ENCODE measurements around the gene TTC22.

The TTC22 gene

DNA sequence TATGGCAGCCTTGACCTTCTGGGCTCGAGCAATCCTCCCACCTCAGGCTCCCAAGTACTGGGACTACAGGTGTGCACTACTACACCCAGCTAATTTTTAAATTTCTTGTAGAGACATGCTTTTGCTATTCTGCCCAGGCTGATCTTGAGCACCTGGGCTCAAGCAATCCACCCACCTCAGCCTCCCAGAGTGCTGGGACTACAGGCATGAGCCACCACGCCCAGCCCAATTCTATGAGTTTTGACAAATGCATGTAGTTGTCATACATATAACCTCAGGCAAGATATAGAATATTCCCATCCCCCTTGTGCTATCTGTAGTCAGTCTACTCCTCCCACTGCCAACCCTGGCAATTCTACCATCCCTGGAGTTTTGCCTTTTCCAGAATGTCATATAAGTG lies 38.7 kb upstream of the TTC22 start:
- no peak for TF ChIP-seq POLR2A (IDR thresholded peaks at IDR 0.05; ENCODE audit: low read depth, low read length)
- no peak for FAIRE-seq
- no peak for DNase-seq (ENCODE audit: insufficient read length, low spot score)

DNA sequence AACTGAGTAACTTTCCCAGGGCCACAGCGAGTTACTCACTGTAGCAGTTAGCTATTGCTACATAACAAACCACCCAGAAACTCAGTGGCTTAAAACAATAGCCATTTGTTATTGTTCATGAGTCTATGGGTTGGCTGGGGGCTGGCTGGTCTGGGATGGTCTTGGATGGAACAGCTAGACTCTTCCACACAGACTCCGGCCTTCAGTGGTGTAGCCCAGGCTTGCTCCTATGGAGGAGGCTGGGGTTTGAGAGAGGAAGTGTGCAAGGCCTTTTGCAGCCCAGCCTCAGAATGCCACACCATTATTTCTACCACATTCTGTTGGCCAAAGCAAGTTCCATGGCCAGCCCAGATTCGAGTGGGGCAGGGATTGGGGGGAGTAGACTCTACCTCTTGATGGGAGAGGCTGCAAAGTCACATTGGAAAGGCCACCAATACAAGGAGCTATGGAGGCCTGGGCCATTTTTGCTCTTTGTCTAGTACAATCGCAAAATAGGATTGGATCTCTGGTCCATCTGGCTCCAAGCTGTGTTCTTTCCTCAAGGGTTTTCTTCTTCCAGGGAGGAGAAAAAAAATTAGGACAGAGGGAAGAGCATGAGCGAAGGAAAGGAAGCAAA lies 37.5 kb upstream of the TTC22 start:
- DNase-seq (ENCODE audit: insufficient read length, low spot score) (no peak), FAIRE-seq (no peak)
- TF ChIP-seq POLR2A (IDR thresholded peaks at IDR 0.05; ENCODE audit: low read depth, low read length), result no peak

DNA sequence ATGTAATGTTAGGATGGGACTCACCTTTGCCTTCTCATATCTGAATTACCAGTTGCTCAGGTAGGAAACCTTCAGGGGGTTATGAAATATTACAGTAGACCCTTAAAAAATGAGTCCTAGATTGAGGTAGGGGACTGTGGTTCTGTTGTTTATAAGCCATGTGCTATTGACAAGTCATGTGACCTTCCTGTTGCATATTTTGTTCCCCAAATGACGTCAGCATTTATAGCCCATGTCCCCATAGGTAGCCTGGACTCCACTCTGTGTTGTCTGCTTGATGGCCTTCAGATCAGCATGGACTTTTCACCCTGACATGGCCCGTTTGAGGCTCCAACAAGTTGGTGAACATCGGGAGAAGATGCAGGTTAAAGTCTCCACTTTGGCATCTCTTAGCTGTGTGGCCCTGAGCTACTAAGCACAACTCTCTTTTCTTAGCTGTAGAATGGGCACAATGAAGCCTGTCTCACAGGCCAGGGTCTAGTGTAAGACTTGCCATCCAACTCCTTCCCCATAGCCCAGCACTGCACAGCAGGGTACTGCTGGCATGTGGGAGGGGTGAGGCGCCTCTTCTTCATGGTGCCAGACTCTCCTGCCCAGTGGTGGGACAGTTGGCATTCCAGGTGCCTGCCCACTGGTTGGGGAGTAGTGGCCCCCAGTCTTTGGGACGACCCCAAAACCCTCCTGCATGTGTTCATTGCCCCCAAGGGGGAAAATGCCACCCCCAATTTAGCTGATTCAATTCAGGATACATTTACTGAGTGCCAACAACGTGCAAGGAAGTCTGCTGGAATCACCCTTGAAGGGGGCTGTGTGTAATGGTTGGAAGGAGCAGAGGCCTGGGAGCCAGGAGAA lies 36.1 kb upstream of the TTC22 start:
- FAIRE-seq (no peak), DNase-seq (ENCODE audit: insufficient read length, low spot score) (no peak)
- TF ChIP-seq POLR2A (IDR thresholded peaks at IDR 0.05; ENCODE audit: low read depth, low read length), result no peak

DNA sequence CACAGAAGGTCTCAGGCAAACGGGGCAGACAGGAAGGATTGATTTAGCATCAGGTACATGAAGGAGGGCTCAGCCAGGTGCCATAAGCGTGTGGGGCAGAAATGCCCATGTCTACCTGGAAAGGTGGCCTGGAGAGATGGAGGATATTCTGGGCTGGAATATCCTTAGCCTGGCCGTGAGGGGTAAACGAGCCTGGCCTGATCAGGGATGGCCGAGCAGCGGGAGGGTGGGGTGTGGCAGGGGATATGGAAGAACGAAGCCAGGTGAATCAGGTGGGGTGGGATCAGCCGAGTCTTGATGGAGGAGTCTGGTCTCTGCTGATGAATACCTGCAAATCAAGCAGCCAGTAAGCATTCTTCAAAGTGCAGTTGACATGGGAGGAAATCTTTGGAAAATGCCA lies 35.5 kb upstream of the TTC22 start:
- TF ChIP-seq POLR2A (IDR thresholded peaks at IDR 0.05; ENCODE audit: low read depth, low read length), result no peak
- FAIRE-seq, result no peak

DNA sequence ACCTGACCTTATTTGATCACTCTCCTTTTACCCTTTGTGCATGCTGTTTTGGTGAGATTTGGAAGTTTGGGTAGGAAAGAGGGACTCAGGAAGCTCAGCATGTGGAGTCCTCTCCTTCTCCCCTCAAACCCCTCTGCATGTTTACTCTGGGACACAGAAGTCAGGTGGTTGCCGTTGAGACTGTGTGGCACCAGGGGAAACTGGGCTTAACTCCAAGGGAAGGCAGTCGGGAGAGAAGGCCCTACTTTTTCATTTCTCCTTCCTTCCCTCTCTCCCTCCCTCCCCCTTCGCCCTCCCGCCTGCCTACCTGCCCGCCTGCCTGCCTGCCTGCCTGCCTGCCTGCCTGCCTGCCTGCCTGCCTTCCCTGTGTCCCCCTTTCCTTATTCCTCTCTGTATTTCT lies 34.8 kb upstream of the TTC22 start:
- no peak for TF ChIP-seq POLR2A (IDR thresholded peaks at IDR 0.05; ENCODE audit: low read depth, low read length)
- FAIRE-seq (no peak), DNase-seq (ENCODE audit: insufficient read length, low spot score) (no peak)

More for the DNA sequence above, 35.5 kb upstream of the TTC22 start:
- DNase-seq (ENCODE audit: insufficient read length, low spot score), result no peak

DNA sequence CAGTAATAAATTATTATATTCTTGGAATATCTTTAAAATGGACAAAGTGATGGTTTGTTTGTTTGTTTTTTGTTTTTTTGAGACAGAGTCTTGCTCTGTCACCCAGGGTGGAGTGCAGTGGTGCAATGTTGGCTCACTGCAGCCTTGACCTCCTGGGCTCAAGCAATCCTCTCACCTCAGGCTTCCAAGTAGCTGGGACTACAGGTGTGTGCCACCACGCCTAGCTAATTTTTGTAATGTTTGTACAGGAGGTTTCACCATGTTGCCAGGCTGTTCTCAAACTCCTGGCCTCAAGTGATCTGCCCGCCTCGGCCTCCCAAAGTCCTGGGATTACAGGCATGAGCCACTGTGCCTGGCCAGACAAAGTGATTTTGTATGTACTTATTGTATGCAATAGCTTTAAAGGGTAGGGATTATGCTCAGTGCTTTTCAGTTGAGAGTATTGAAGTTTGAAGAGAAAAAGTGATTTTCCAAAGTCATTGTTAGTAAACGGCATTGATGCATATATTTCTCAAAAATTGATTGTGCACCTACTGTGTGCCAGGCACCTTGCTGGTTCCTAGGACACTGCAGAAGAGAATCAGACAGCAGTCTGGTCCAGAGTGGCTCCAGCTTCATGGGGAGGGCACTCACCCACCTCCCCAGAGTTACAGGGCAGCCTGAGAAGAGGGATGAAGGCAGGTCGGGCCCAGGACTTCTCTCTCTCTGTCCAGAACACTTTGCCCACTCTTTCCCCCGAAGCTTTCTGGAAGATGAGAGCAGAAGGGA lies 34.2 kb upstream of the TTC22 start:
- FAIRE-seq (no peak), DNase-seq (ENCODE audit: insufficient read length, low spot score) (no peak)
- TF ChIP-seq POLR2A (IDR thresholded peaks at IDR 0.05; ENCODE audit: low read depth, low read length), result no peak

DNA sequence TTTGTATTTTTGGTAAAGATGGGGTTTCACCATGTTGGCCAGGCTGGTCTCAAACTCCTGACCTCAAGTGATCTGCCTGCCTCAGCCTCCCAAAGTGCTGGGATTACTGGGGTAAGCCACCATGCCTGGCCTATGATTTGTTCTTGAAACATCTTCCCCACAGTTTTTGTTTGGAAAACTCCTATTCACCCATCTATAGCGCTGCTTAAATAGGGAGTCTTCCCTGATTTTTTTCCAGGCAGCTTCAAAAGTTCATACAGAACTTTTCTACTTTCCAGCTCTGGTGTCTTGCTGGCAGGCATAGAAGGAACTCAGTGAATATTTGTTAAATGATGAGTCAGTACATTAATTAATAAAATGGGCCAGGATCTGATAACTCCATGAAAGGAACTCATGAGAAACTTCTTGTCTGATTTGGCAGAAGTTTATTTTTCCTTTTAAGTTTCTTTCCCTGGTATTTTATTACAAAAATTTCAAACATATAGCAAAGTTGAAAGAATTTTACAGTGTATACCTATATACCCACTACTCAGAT lies 33.0 kb upstream of the TTC22 start:
- FAIRE-seq (no peak), DNase-seq (ENCODE audit: insufficient read length, low spot score) (no peak)
- TF ChIP-seq POLR2A (IDR thresholded peaks at IDR 0.05; ENCODE audit: low read depth, low read length), result no peak

DNA sequence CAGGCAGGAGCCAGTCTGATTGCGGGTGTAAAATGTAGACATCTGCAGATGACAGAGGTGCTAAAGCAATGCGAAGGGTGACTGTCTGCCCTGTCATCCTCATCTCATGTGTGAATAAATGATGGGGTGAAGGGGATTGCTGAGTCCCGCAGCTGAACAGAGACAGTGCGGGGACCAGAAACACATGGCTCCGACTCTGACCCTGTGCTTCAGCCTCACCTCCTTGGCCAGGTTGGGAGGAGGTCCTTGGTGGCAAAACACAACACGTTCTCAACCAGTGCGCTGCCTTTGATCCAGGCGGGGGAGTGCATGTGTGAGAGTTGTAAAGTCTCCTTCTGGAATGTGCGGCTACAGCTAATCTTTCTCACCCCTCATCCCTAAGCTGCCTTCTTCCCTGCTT lies 32.0 kb upstream of the TTC22 start:
- TF ChIP-seq POLR2A (IDR thresholded peaks at IDR 0.05; ENCODE audit: low read depth, low read length), result no peak
- DNase-seq (ENCODE audit: insufficient read length, low spot score) (no peak), FAIRE-seq (no peak)

DNA sequence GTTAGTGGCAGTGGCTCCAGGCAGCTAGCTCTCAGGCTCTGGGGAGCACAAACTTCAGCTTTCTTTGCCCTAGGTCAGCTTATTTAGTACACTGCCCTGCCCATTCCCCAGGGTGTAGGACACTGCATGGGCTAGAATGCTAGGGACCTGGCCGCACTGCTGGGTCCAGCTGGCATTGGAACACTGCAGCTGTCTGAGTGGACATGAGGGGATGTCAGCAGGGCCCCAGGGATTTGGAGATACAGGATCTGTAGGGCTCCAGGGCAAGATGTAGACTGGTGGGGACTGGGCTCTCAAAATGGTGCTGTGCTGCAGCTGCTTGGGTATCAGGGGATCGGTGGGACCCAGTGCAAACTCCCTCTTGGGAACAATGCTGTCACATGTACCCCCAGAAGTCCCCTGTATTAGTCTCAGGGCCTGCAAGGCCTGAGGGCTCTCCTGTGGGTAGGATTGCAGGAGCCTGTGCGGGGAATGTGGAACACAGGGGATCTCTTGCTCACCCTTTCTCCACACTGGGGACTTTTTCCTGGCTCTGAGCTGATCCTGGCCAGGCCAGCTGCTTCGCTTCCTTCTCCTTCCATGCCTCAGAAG lies 25.2 kb upstream of the TTC22 start:
- DNase-seq (ENCODE audit: insufficient read length, low spot score) (no peak), FAIRE-seq (no peak)
- TF ChIP-seq POLR2A (IDR thresholded peaks at IDR 0.05; ENCODE audit: low read depth, low read length), result no peak

DNA sequence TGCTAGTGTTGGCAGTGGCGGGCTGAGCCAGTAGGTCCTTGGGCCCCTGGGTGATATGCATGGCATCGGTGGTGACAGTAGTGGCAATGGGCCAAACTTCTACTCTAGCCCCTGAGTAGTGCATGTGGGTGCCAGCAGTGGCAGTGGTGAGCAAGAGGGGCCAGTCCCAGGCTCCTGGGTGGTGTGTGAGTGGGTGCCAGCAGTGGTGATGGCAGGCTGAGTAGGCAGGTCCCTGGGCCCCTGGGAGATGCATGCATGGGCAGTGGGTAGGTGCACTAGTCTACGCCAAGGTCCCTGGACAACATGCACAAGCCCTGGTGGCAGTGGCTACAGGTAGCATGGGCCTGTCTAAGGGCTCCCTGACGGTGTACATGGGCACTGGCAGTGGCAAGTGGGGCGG lies 24.6 kb upstream of the TTC22 start:
- no peak for DNase-seq (ENCODE audit: insufficient read length, low spot score)
- no peak for FAIRE-seq
- TF ChIP-seq POLR2A (IDR thresholded peaks at IDR 0.05; ENCODE audit: low read depth, low read length), result no peak

DNA sequence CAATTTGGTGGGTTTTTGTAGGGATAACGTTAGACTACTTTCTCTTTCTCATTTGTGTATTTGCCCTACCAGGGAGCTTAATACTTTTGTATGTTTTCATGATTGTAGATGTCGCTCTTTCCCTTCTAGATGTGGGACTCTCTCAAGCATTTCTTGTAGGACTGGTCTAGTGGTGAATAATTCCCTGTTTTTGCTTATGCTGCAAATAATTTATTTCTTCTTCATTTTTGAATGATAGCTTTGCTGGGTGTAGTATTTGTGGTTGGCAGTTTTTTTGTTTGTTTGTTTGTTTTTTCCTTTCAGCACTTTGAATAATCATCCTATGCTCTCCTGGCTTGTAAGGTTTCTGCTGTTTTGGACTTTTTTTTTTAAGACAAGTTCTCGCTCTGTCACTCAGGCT lies 22.5 kb upstream of the TTC22 start:
- no peak for DNase-seq (ENCODE audit: insufficient read length, low spot score)
- no peak for TF ChIP-seq POLR2A (IDR thresholded peaks at IDR 0.05; ENCODE audit: low read depth, low read length)

DNA sequence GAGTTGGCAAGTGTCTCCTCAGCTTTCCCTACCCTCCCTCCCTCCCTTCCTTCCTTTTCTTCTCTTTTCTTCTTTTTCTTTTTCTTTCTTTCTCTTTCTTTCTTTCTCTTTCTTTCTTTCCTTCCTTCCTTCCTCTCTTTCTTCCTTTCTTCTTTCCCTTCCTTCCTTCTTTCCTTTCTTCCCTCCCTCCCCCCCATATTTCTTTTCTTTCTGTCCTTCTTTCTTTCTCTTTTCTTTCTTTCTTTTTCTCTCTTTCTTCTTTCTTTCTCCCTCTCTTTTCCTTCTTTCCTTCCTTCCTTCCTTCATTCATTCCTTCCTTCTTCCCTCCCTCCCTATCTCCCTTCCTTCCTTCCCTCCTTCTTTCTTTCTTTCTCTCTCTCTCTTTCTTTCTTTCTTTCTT lies 18.6 kb upstream of the TTC22 start:
- no peak for DNase-seq (ENCODE audit: insufficient read length, low spot score)
- no peak for FAIRE-seq
- TF ChIP-seq POLR2A (IDR thresholded peaks at IDR 0.05; ENCODE audit: low read depth, low read length), result no peak

More for the DNA sequence above, 22.5 kb upstream of the TTC22 start:
- FAIRE-seq, result no peak

DNA sequence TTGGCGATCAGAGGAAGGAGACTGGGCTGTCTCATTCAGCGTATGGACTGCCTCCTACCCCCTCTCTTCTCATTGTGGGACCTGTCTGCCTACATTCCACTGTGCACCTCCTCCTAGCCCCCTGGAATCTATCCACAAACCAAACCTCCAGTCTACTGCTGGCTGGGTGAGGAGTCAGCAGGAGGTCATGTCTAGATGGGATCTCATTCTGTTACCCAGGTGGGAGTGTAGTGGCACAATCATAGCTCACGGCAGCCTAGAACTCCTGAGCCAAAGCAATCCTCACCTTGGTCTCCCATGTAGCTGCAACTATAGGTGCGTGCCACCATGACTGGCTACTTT lies 18.0 kb upstream of the TTC22 start:
- TF ChIP-seq POLR2A (IDR thresholded peaks at IDR 0.05; ENCODE audit: low read depth, low read length), result no peak
- DNase-seq (ENCODE audit: insufficient read length, low spot score) (no peak), FAIRE-seq (no peak)

Data from H54 (cell line).